Activated CD4-positive, alpha-beta T cell treated with anti-CD3 and anti-CD28 coated beads for 48 hours (primary cell): Measurements from ENCODE around the gene RASL10A.

Experiments used
- DNase-seq: peaks from one replicate; pipeline ENCODE4 v3.0.0-alpha.2; 2020

The RASL10A gene

GRCh38 chr22:29337631-29338284, 22.3 kb upstream of the RASL10A start:
- DNase-seq, result no peak

- DNase-seq, result no peak
These were observed 21.4 kb upstream of the RASL10A start for GRCh38 chr22:29336751-29337490.

GRCh38 chr22:29335656-29336055, 20.2 kb upstream of the RASL10A start:
- no peak for DNase-seq

DNA sequence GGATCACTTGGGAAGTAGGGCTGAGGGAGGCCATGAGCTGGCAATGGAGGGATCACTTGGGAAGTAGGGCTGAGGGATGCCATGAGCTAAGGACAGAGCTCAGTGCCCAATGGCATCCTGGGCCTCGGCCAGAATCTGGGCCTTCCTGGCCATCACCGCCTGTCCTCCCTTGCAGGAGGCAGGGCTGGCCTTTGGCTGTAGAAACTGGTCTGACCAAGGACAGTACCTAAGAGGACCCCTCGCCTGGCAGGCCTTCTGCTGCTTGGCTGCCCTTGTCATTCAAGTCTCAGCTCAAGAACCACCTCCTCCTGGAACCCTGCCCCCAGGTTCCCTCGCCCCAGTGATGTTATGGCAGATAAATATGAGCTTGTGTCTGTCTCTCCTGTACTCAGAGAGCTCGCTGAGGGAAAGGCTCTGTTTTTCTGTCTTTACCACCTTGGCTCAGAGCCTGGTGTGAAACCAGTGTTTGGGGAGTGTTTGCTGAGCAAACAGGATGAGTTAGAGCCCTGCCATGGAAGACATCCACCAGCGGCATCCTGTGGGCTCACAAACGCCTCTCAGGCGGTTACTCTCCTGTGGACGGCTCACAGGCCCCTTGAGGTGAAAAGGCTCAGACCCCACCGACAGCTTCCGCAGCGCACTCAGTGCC, 19.3 kb upstream of the RASL10A start:
- no peak for DNase-seq

GRCh38 chr22:29334148-29334547, 18.7 kb upstream of the RASL10A start:
- DNase-seq, result no peak

- no peak for DNase-seq
These were observed 17.5 kb upstream of the RASL10A start for GRCh38 chr22:29332886-29333496.

- DNase-seq, result no peak
These were observed 16.3 kb upstream of the RASL10A start for GRCh38 chr22:29331658-29332300.

- DNase-seq, result no peak
These were observed 15.7 kb upstream of the RASL10A start for GRCh38 chr22:29331213-29331612.

- DNase-seq, result no peak
These were observed 15.3 kb upstream of the RASL10A start for GRCh38 chr22:29330753-29331152.

DNA sequence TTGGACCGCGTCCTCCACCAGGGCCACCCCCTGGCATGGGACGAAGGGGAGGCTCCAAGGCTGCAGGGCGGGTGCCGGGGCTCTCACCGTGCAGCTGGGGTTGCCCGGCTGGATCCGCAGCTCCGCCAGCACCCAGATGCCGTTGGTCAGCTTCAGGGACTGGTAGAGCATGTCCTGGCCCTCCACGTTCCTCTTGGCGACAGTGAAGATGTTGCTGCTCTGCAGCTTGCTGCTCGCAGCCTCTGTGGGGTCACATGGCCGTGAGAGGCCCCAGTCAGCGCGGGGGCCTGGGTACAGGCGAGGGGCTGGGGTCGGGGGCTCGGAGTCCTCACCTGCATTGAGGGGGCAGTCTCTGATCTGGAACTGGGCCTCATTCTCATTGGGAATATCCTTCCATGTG, 14.8 kb upstream of the RASL10A start:
- DNase-seq, result no peak

GRCh38 chr22:29329581-29329980, 14.1 kb upstream of the RASL10A start:
- DNase-seq, result no peak

- DNase-seq, result no peak
These were observed 13.3 kb upstream of the RASL10A start for GRCh38 chr22:29328566-29329500.

DNA sequence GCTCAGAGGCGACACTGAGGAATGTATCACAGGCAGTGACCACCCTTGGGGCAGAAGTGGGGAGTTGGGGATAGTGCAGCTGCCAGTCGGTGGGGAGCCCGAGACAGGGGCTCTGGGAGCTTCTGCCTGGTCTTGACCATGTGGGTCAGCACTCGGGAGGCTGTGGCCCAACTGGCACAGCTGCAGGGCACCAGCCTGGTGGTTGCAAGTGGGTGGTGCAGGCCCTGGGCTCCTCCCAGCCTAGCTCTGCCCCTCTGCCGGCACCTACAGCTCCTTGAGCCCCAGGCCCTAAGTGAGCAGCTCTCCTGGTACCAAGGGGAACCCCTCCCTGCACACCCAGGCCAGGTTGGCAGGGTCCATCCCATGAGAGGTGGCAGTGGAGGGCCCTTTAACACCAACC, 12.6 kb upstream of the RASL10A start:
- DNase-seq, result no peak

DNA sequence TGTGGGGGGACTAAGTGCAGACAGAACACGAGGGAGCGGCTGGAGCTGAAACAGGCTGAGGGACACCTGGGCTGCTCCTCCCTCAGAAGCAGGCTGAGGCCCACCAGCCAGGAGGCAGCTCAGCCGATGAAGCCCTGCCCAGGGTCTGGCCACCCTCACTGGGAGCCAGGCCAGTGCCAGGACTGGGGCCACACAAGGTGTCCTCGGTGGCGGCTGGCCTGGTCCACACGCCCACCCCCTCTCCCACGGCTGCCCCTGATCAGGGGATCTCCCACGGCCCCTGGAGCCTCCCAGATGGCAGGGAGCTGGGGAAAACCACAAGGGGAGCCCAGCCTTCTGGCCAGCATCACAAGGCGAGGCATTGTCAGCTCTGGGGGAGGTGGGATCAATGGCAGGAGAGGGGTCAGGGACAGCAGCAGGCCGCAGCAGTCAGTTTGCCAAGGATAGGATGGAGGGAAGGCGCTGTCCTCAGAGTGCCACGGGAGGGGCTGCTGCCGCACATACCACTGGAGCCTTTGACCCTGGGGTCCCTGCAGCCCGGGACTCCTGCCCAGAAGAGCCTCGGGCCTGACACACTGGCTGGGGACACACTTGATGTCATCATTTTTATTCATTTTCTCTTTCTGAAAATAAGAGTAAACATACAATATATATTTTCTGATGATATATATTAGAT, 11.7 kb upstream of the RASL10A start:
- no peak for DNase-seq

- no peak for DNase-seq
These were observed 11.0 kb upstream of the RASL10A start for GRCh38 chr22:29326481-29326880.

- DNase-seq, result no peak
These were observed 10.4 kb upstream of the RASL10A start for GRCh38 chr22:29325785-29326315.

DNA sequence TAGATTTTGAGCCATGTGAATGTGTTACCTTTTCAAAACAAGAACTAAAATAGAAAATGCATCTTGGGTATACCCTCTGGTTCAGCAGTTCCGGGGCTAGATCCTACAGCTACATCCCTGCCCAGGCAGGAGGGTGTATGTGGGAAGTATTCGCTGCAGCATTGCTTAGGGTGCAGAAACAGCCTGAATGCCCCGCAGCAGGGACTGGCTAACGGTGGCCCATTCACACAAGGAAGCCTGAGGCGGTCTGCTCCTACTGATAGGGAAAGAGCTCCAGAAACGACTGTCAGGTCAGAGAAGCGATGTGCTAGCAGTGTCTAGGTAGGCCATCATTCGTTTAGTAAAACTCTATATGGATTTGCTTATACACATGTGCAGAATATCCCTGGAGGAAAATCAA, 9.9 kb upstream of the RASL10A start:
- no peak for DNase-seq

GRCh38 chr22:29323641-29324040, 8.1 kb upstream of the RASL10A start:
- no peak for DNase-seq

GRCh38 chr22:29320546-29320945, 5.0 kb upstream of the RASL10A start:
- DNase-seq, result no peak

- no peak for DNase-seq
These were observed 3.6 kb upstream of the RASL10A start for GRCh38 chr22:29319072-29319471.

- no peak for DNase-seq
These were observed 2.4 kb upstream of the RASL10A start for GRCh38 chr22:29317827-29318454.
